Measurements from ENCODE around the gene TLX2.
A peak's percentile ranks its signal among the peaks of the same experiment; 100 is the strongest.

Gene TLX2

DNA sequence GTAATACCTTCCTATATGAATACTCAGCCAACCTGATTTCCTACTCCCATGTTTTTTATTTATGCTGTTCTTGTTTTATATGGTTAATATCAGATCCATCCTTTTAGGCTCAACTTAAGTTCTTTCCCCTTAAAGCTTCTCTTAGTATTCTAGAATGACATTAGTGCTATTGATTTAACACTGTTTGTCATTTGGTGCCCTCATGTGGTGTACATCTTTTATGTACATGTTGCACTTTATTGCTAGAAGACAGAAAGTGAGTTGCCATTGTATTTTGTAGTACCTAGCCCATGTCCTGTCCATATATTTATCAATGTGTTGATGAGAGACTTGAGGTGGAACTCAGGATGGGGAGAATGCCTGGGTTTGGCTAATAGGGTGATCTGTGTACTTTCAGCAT lies 18.0 kb downstream of the TLX2 start:
- DNase-seq (ENCODE audit: low read depth), result no peak

GRCh38 chr2:74533464-74533863 lies 19.2 kb downstream of the TLX2 start:
- no peak for DNase-seq (ENCODE audit: low read depth)

DNA sequence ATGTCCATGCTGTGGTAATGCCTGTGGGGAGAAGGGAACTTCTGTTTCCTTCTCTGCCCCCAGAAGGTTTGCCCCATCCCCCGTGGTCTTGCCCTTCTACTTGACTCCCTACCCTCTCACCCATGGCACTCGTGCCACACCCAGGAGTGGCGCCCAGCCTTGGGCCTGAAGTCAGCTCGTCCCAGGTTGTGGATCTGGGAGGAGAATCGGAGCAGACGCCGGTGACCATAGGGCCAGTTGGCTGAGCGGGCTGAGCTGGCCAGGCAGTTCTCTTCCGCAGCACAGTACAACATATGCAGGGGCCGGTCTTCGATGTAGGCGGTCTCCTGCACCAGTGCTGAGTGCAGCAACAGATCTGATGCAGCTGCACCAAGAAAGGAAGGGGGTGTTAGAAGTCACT lies 20.2 kb downstream of the TLX2 start:
- no peak for DNase-seq (ENCODE audit: low read depth)

- no peak for DNase-seq (ENCODE audit: low read depth)
Observed at GRCh38 chr2:74535440-74535965, 21.3 kb downstream of the TLX2 start.

- no peak for DNase-seq (ENCODE audit: low read depth)
Observed at GRCh38 chr2:74536166-74536950, 22.1 kb downstream of the TLX2 start.

DNA sequence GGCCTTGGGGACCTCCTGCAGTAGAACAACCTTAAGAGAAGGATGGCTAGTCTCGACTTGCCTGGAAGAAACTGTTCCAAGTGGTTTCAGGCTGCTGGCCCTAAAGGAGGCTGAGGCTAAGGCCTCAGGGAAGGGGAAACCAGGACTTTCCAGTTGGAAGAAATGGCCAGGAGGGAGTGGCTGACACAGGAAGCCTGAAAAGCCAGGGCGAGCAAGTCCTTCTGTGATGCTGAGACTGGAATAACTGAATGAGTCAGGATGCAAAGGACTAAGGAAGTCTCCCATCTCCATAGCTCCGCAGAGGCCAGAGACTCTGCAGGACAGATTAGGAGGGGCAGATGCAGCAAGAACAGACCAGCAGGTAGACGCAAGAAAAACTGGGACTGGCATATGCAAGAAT lies 22.9 kb downstream of the TLX2 start:
- DNase-seq (ENCODE audit: low read depth), result no peak

DNA sequence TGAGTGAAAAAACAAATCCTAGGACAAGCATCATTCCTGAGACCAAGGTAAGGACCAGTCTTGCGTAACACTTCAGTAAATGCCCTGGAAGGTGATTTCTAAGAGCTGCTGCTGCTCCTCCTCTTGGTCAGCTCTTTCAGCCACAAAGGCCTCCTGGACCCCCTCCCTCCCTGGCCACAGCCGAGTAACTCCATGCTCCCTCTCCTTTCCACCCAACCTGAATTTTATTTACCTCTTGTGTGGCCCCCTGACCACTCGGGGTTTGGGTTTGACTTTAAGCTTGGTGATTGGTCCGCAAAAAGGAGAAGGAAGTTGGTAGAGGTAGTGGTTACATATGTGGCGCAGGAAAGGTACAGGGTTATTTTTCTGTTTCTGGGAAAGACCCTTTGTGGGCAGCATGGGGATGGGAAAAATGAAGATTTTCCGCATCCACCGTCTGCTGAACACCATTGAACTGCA lies 24.7 kb downstream of the TLX2 start:
- no peak for DNase-seq (ENCODE audit: low read depth)

DNA sequence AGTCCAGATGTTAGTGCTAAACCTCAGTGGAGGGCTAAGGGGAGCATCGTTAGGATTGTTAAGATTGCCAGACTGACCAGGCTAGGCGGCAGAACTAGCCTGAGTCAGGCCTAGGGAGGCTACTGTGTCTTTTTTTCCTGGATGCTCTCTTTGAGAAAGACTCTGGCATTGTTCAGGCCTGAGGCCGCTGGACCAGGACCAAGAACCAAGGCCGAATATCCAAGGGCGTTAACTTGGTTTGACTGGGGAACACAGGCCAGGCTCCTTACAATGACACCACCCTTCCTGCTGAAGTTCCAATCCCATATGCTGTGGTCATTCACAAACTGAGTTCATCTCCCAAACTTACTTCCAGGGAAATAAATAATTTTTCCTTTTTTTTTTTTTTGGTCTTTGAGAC lies 26.0 kb downstream of the TLX2 start:
- no peak for DNase-seq (ENCODE audit: low read depth)

- DNase-seq (ENCODE audit: low read depth), result no peak
Observed at GRCh38 chr2:74542978-74543377, 28.7 kb downstream of the TLX2 start.

DNA sequence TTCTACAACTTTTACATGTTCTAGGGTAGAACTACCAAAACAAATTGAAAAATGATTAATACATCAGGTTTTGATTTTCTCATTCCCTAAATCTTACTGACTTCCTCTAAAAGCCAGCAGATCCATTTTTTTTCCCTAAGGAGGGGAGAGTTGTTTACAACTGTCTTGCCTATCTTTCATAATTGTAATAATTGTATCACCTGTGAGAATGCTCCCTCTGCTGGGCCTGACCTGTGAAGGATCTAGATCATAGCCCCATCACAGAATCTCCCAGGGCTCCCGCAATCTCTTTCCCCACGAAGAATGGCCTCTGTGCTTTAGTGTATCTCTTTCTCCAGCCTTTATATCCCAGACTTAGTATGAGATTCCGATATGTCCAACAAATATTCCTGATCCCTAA lies 30.4 kb downstream of the TLX2 start:
- no peak for DNase-seq (ENCODE audit: low read depth)

DNA sequence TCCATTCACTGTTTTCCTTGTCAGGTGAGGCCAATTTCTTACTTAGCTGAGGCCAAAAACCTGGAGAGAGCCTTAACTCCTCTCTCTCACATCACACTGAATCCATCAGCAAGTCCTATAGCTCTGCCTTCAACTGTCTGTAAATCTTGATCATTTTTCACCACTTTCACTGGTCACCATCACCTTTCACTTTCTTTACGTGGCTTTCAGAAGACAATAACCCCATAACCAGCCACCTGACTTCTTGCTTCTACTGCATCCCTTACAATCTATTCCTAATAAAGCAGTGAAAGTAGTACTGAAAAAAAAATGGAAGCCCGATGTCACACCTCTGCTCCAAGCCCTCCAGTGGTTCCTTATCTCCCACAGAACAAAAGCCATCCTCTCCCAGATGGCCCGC lies 31.8 kb downstream of the TLX2 start:
- no peak for DNase-seq (ENCODE audit: low read depth)

- DNase-seq (ENCODE audit: low read depth), result no peak
Observed at GRCh38 chr2:74548285-74548899, 34.1 kb downstream of the TLX2 start.

- no peak for DNase-seq (ENCODE audit: low read depth)
Observed at GRCh38 chr2:74548900-74549826, 34.9 kb downstream of the TLX2 start.

GRCh38 chr2:74550231-74550630 lies 36.0 kb downstream of the TLX2 start:
- DNase-seq (ENCODE audit: low read depth), result no peak

DNA sequence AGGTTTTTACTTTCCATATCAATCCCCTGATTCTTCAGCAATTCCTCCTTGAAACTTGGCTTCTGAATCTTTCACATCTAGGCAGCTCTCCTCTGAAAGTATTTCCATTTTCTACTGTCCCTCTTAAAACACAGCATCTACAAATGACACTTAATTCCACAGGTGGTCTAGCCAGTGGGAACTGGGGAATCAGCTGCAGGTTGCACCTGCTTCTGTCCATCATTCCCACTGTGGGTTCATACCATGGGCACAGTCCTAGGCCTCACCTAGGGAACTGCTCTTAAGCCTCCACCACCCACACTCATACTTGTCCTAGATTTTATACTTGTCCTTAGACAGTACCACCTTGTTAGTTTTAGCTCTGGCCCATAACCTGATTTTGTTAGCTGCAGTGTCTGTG lies 37.3 kb downstream of the TLX2 start:
- no peak for DNase-seq (ENCODE audit: low read depth)

DNA sequence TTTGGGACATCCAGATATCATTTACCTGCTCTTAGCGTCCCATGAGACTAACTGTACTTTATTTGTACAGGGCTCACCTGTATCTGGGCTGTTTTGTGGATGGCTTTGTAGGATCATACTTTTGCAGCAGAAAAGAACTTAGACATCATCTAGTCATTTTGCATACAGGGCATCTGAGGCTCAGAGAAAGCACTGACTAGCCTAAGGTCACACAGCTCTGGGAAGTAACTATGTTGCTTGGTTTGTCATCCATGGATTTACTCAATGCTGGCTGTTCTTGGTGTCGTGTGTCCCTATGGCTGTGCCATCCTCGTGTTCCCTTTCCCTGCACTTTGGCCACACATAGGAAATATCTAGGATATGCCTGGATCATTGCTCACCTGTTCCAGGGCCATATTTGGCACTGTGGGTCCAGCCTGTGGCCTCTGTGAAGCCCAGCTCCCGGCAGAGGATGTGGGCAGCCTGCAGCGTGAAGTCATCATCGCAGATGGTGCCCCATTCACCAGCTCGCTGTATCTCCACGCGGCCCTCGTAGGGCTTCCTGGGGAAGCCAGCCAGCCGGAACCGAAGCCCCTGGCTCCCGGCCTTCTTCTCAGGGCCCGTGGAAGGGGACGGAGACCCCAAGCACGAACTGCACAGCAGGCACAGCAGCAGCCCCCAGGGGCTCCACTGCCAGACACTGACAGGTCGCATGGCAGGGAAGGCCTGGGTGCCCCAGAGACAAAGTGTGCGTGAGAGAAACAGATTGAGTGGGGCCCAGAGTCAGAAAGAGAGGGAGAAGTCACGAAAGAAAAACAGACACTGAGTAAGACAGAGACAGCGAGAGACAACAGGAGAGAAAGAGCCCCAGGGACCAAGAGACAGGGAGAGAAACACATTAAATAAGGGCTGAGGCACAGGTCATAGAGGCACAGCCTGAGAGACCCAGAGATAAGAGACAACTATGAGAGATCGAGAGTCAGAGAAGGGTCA lies 38.0 kb downstream of the TLX2 start:
- no peak for DNase-seq (ENCODE audit: low read depth)

- no peak for DNase-seq (ENCODE audit: low read depth)
Observed at GRCh38 chr2:74552914-74553811, 38.9 kb downstream of the TLX2 start.

- peak; percentile 74 for DNase-seq (ENCODE audit: low read depth)
Observed at GRCh38 chr2:74553892-74554819, 39.9 kb downstream of the TLX2 start, which contains the start of the genes DOK1 and LOXL3. DOK1 (plus strand) TSS chr2:74554720; CDS start chr2:74554755, 35 bp downstream. LOXL3 (minus strand) TSS chr2:74553942; CDS start chr2:74552634, 1,308 bp downstream.

Measured in activated T-helper 9 cell treated with anti-CD3 and anti-CD28 coated beads, Interleukin-2, amount 50 U/mL, for 16 hours (primary cell).